NT2/D1 (cell line): ENCODE data around the gene RPE65.
"Not testable (repeated sequence)": the region's sequence is repeated elsewhere in the genome, so short reads cannot be mapped to it uniquely, and the experiment has no call there.

ENCODE experiments used
- DNase-seq: peaks from one replicate; pipeline ENCODE4 v3.0.0-alpha.2; 2011; ENCODE audit warnings: low read depth, low spot score
- H3K27me3 ChIP-seq: 2 replicates; pipeline ENCODE4 v1.6.0; 2011; ENCODE audit warnings: mild to moderate bottlenecking; ENCODE audit not compliant: insufficient read length, insufficient read depth
- H3K36me3 ChIP-seq: 2 replicates; pipeline ENCODE4 v1.6.1; 2011; ENCODE audit warnings: mild to moderate bottlenecking, low read length, mixed read lengths; ENCODE audit not compliant: insufficient read depth, insufficient read length
- H3K4me1 ChIP-seq: 2 replicates; pipeline ENCODE4 v1.5.1; 2011; ENCODE audit not compliant: insufficient read depth, insufficient read length
- H3K4me3 ChIP-seq: 2 replicates; pipeline ENCODE4 v1.5.1; 2011; ENCODE audit warnings: low read depth; ENCODE audit not compliant: insufficient read length
- H3K9ac ChIP-seq: 2 replicates; pipeline ENCODE4 v1.6.0; 2011; ENCODE audit warnings: low read depth; ENCODE audit not compliant: insufficient read length
- H3K9me3 ChIP-seq: 2 replicates; pipeline ENCODE4 v1.5.1; 2011; ENCODE audit warnings: mild to moderate bottlenecking, low read length; ENCODE audit not compliant: insufficient read depth
- SUZ12 ChIP-seq: IDR thresholded peaks from 2 replicates; pipeline ENCODE4 v1.6.1; 2011; ENCODE audit not compliant: insufficient read length, insufficient read depth; ENCODE audit errors: extremely low read depth
- YY1 ChIP-seq: IDR thresholded peaks from 2 replicates; pipeline ENCODE4 v1.6.1; 2011; ENCODE audit not compliant: insufficient read length, insufficient read depth
- ZNF274 ChIP-seq: IDR thresholded peaks from 2 replicates; pipeline ENCODE4 v1.6.1; 2011; ENCODE audit warnings: mild to moderate bottlenecking, low read depth, low read length

Gene RPE65

GRCh38 chr1:68490046-68490651, 40.4 kb upstream of the RPE65 start:
- TF ChIP-seq ZNF274 (no peak), YY1 (no peak), SUZ12 (no peak)
- no peak overlapping the region for H3K4me3 ChIP-seq
- H3K9ac ChIP-seq: no peak overlapping the region
- H3K4me1 ChIP-seq: no peaks in the 10 kb centered on the region
- peaks cover 9% of the 10 kb centered on the region; the same call in 1 of the 2 replicates for H3K9me3 ChIP-seq
- H3K36me3 ChIP-seq: peaks cover 89% of the 10 kb centered on the region
- DNase-seq: no peak
- H3K27me3 ChIP-seq: no peaks in the 10 kb centered on the region

GRCh38 chr1:68485431-68486022, 35.8 kb upstream of the RPE65 start:
- no peaks in the 10 kb centered on the region for H3K4me1 ChIP-seq
- peaks cover 94% of the 10 kb centered on the region for H3K36me3 ChIP-seq
- TF ChIP-seq YY1 (no peak), ZNF274 (no peak), SUZ12 (no peak)

GRCh38 chr1:68484618-68485017, 34.9 kb upstream of the RPE65 start:
- no peaks in the 10 kb centered on the region for H3K4me1 ChIP-seq
- H3K9me3 ChIP-seq: no peaks in the 10 kb centered on the region
- TF ChIP-seq SUZ12 (no peak), ZNF274 (no peak), YY1 (no peak)
- H3K9ac ChIP-seq: no peak overlapping the region
- no peak overlapping the region for H3K4me3 ChIP-seq
- peaks cover 92% of the 10 kb centered on the region for H3K36me3 ChIP-seq
- DNase-seq: no peak
- H3K27me3 ChIP-seq: no peaks in the 10 kb centered on the region

More at GRCh38 chr1:68485431-68486022, 35.8 kb upstream of the RPE65 start:
- Histone ChIP-seq H3K27me3 (no peaks in the 10 kb centered on the region), H3K9me3 (peaks cover 3% of the 10 kb centered on the region; the same call in 1 of the 2 replicates), H3K4me3 (no peak overlapping the region), H3K9ac (no peak overlapping the region)
- no peak for DNase-seq

- H3K9me3 ChIP-seq: no peaks in the 10 kb centered on the region
- peaks cover 89% of the 10 kb centered on the region for H3K36me3 ChIP-seq
- no peak overlapping the region for H3K4me3 ChIP-seq
- no peak overlapping the region for H3K9ac ChIP-seq
- H3K27me3 ChIP-seq: no peaks in the 10 kb centered on the region
- DNase-seq: no peak
- H3K4me1 ChIP-seq: no peaks in the 10 kb centered on the region
- TF ChIP-seq YY1 (no peak), ZNF274 (no peak)
Observed at GRCh38 chr1:68481041-68481440, 31.3 kb upstream of the RPE65 start.

- no peak for DNase-seq
Observed at GRCh38 chr1:68479501-68479900, 29.7 kb upstream of the RPE65 start.

GRCh38 chr1:68478662-68479061, 28.9 kb upstream of the RPE65 start:
- peak; percentile 68 for DNase-seq
- no peaks in the 10 kb centered on the region for H3K4me1 ChIP-seq
- H3K36me3 ChIP-seq: peaks cover 81% of the 10 kb centered on the region
- H3K4me3 ChIP-seq: no peak overlapping the region
- no peak for TF ChIP-seq SUZ12
- TF ChIP-seq ZNF274: no peak
- TF ChIP-seq YY1: no peak
- no peaks in the 10 kb centered on the region for H3K27me3 ChIP-seq
- H3K9me3 ChIP-seq: no peaks in the 10 kb centered on the region
- no peak overlapping the region for H3K9ac ChIP-seq

More at GRCh38 chr1:68479501-68479900, 29.7 kb upstream of the RPE65 start:
- H3K9ac ChIP-seq: no peak overlapping the region
- H3K9me3 ChIP-seq: no peaks in the 10 kb centered on the region
- H3K36me3 ChIP-seq: peaks cover 85% of the 10 kb centered on the region
- H3K4me1 ChIP-seq: no peaks in the 10 kb centered on the region
- no peaks in the 10 kb centered on the region for H3K27me3 ChIP-seq
- no peak overlapping the region for H3K4me3 ChIP-seq
- TF ChIP-seq YY1 (no peak), SUZ12 (no peak), ZNF274 (no peak)

- not testable (repeated sequence) for H3K27me3 ChIP-seq, H3K9me3 ChIP-seq
- H3K36me3 ChIP-seq: peaks cover 63% of the 10 kb centered on the region
Observed at GRCh38 chr1:68476626-68477025, 26.9 kb upstream of the RPE65 start.

More at GRCh38 chr1:68476626-68477025, 26.9 kb upstream of the RPE65 start:
- H3K9ac ChIP-seq, H3K4me1 ChIP-seq, H3K4me3 ChIP-seq, DNase-seq: not testable (repeated sequence)
